Heart right ventricle (tissue), 16 donors: ENCODE measurements around the gene PHYKPL. TPM values are rescaled to one million over a fixed set of nuclear protein-coding genes. Genes with fewer than 3 reads are reported as not detected.

Experiments used
- ATAC-seq, 8 donors: fragments of 200-7000 bp; cut with Tn5 transposase; one replicate each; pipeline ENCODE4 v1.9.1; 2020; ENCODE audit warnings: mild to moderate bottlenecking in 8 of 8, moderate library complexity in 8 of 8, moderate number of reproducible peaks in 1 of 8
- DNase-seq, 2 donors: peaks; one replicate each; pipeline ENCODE4 v3.0.0-alpha.2; 2020
- H3K27ac ChIP-seq, 10 donors: fragments of 200-600 bp; sonication (generic) in 2 of 10; one replicate each; pipeline versions ENCODE4 v1.5.0 to v1.8.0; 2020 to 2022; ENCODE audit warnings: mild to moderate bottlenecking in 3 of 10
- H3K27me3 ChIP-seq, 7 donors: fragments of 200-600 bp; one replicate each; pipeline ENCODE4 v1.8.0; 2021 to 2022; ENCODE audit warnings: mild to moderate bottlenecking in 2 of 7
- H3K36me3 ChIP-seq, 9 donors: fragments of 200-600 bp; sonication (generic) in 1 of 9; one replicate each; pipeline versions ENCODE4 v1.5.0 to v1.8.0; 2020 to 2022; ENCODE audit warnings: mild to moderate bottlenecking in 2 of 9
- H3K4me1 ChIP-seq, 9 donors: fragments of 200-600 bp; sonication (generic) in 1 of 9; one replicate each; pipeline versions ENCODE4 v1.5.0 to v1.8.0; 2020 to 2022; ENCODE audit warnings: mild to moderate bottlenecking in 4 of 9
- H3K4me3 ChIP-seq, 10 donors: fragments of 200-600 bp; sonication (generic) in 2 of 10; one replicate each; pipeline versions ENCODE4 v1.5.0 to v1.8.0; 2020 to 2022; ENCODE audit warnings: mild to moderate bottlenecking in 7 of 10, moderate library complexity in 2 of 10
- H3K9me3 ChIP-seq, 11 donors: fragments of 200-600 bp in 10 of 11; sonication (generic) in 2 of 11; one replicate each; pipeline versions ENCODE4 v1.5.0 to v1.8.0; 2013 to 2022; ENCODE audit warnings: mild to moderate bottlenecking in 2 of 11, control low read depth in 1 of 11, moderate library complexity in 1 of 11
- CTCF ChIP-seq, 9 donors: fragments of 200-600 bp; sonication (generic) in 2 of 9; IDR thresholded peaks; one replicate each; pipeline versions ENCODE4 v1.5.0 to v1.8.0; 2021 to 2022; ENCODE audit warnings: antibody characterized with exemption in 9 of 9, mild to moderate bottlenecking in 5 of 9, moderate library complexity in 1 of 9
- WGBS, 2 donors: extraction: QIAGEN DNeasy Blood & Tissue Kit; methylation state at CpG; one replicate each; pipeline ENCODE4 v1.1.7; 2013; ENCODE audit warnings: inconsistent platforms in 1 of 2; 5-methylcytosine and 5-hydroxymethylcytosine counted together
- intact Hi-C, 10 donors: fragments of 100-400 bp; cut with DNase I; formaldehyde crosslinking; loops; one replicate each; pipeline versions ENCODE4 v1.11.1 to v1.14.2; 2022
- polyA plus RNA-seq, 2 donors: library from polyadenylated mRNA; stranded (reverse); fragments of 200-250 nt; gene quantifications; one replicate each; pipeline ENCODE4 v1.2.3, GENCODE V29; 2013
- total RNA-seq, 10 donors: library from RNA; stranded (reverse); fragmentation: NEBNext Ultra II Directional in 3 of 10; extraction: Animal tissue kit (Norgen Biotek cat#: 25700) in 3 of 10; gene quantifications; one replicate each; pipeline versions ENCODE4 v1.2.1 to v1.2.4, GENCODE V29; 2021 to 2023
- donor health status: Arrhythmogenic right ventricular cardiomyopathy.
- donor health status: ischemic (EF 13 %, LVEDD 7.1; RV severe dilation, severe dysfunction).
- donor health status: healthy with polysubstance abuse.
- donor health status: DM: no; HTN: yes; CAD: no.
- donor health status: DM: no; HTN: no; CAD: no.
- donor health status: ischemic (EF 25% LVEDD 6.9; RV normal size, moderate dysfunction).
- donor health status: ischemic (EF 25% LVEDD 5.7; RV mildly dilated, moderate dysfunction).
- donor health status: healthy.
- donor health status: DM: yes; HTN: yes; CAD: no.
- donor health status: Ischemic cardiomyopathy.
- donor health status: ischemic (EF 35%, LVEDD 5.7; RV mildly dilated, moderate dysfunction).
- donor health status: nonischemic (EF 11% LVEDD 7.7; RV severe dilation, severe dysfunction).
- donor health status: DM: yes; HTN: yes; CAD: no.
- donor health status: PGD.
- donor health status: ischemic (EF 29% LVEDD 5.4; RV normal size, mild dysfunction).
- donor health status: nonischemic (EF 23%, LVEDD 6.1; RV moderate dilation, normal function).

PHYKPL gene
- total and polyA plus RNA-seq, 12 donors = 24.8 to 59.8 (median 37.3) TPM

- Histone ChIP-seq H3K4me3 (no peak overlapping the region), H3K27ac (no peak overlapping the region), H3K9me3 (peaks cover 0 to 9% (median 0%) of the 10 kb centered on the region in 11 donors), H3K27me3 (peaks cover 0 to 21% (median 3%) of the 10 kb centered on the region in 7 donors), H3K4me1 (peaks cover 0 to 14% (median 3%) of the 10 kb centered on the region in 9 donors), H3K36me3 (no peaks in the 10 kb centered on the region)
- WGBS, 2 donors = 83 to 87% methylated on average over 9 of the region's 9 CpGs
- intact Hi-C loops = loop anchor here in 2 of 10 donors (5.0 to 10.0 kb wide), 3 partner anchors 275 to 567 kb away; partner anchors contain the start of gene COL23A1 (in 1 of the 2)
- ATAC-seq = no peak
- TF ChIP-seq CTCF (IDR thresholded peaks at IDR 0.05) = no peak
- DNase-seq = no peak
These were observed 44.7 kb upstream of the PHYKPL start for GRCh38 chr5:178277346-178277745.

- intact Hi-C loops = loop anchor here in 2 of 10 donors (5.0 to 10.0 kb wide), 3 partner anchors 277 to 570 kb away; partner anchors contain the start of gene COL23A1 (in 1 of the 2)
- DNase-seq = peak in 1 of 2 donors; percentile 0
- Histone ChIP-seq H3K27me3 (peaks cover 0 to 21% (median 3%) of the 10 kb centered on the region in 7 donors), H3K9me3 (peaks cover 0 to 9% (median 0%) of the 10 kb centered on the region in 11 donors), H3K4me1 (peaks cover 0 to 6% (median 0%) of the 10 kb centered on the region in 9 donors), H3K36me3 (no peaks in the 10 kb centered on the region), H3K27ac (no peak overlapping the region), H3K4me3 (no peak overlapping the region)
- ATAC-seq = no peak
- no peak for TF ChIP-seq CTCF (IDR thresholded peaks at IDR 0.05)
- WGBS, 2 donors = 77% methylated on average over 20 of the region's 20 CpGs
These were observed 42.4 kb upstream of the PHYKPL start for GRCh38 chr5:178274781-178275537.

DNA sequence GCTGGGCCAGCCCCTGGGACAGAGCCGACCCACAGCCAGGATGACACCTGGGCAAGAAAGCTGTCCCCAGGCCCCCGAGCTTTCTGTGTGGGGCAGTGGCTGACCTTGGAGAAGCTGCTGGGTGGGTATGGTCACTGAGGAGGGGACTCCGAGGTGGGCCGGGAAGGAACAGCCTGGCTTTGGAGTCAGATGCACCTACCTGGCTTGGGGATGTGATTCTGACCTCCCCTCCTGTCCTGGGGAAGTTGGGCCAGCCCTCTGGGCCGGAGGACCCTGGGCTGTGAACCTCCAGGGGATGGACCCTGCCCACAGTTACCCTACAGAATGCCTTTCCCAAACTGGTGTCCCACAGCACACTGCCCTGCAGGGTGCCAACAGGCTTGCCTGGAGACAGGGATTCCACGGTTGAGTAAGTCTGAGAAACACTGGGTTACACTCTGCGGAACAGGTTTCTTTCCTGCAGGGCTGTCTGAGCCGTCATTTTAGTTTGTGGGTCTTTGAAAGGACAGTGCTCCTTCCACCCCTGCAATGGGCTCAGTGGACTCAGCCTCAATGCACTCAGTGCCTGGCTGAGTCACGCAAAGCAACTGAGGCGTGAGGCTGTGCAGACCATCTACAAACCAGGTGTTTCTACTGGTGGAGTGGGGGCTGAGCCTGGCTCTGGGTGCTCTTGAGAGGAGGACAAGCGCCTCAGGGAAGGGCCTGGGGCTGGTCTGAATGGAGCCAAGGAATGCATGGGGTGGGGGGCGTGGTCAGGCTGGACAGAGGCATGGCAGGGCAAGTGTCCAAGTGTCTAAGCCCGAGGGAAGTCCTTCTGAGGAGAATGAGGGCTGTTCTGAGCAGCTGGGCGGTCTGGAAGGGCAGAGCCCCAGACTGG is 41.3 kb upstream of the PHYKPL start:
- H3K4me3 ChIP-seq = no peak overlapping the region
- ATAC-seq (peak in 4 of 8 donors; percentile 6 to 34 (median 21)), DNase-seq (peak in 1 of 2 donors; percentile 4)
- H3K4me1 ChIP-seq = no peaks in the 10 kb centered on the region
- H3K27ac ChIP-seq = no peak overlapping the region
- peaks cover 0 to 9% (median 0%) of the 10 kb centered on the region in 11 donors for H3K9me3 ChIP-seq
- no peak for TF ChIP-seq CTCF (IDR thresholded peaks at IDR 0.05)
- peaks cover 0 to 17% (median 3%) of the 10 kb centered on the region in 7 donors for H3K27me3 ChIP-seq
- no peaks in the 10 kb centered on the region for H3K36me3 ChIP-seq
- intact Hi-C loops = loop anchor here in 1 of 10 donors (10.0 kb wide), 1 partner anchor 571 kb away; no protein-coding TSS in a partner anchor
- 68 to 75% methylated on average over 14 of the region's 14 CpGs for WGBS, 2 donors

DNA sequence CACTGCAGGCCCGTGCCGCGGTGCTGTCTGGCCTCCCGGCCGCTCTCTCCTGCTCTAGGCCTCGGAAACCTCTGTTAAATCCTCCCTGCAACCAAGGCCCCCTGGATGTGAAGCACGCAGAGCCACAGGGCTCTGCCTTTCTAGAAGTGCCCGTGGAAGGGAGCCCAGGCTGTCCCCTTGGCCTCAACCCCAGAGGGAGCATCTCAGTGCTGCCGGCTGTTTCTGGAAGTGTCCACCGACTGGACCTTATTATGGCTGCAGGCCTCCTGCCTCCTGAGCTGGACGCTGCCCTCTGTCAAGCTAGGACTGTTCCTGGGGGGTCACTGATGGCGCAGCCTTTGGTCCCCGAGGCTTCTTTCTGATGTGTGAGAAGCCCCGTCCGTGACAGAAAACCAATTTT is 40.4 kb upstream of the PHYKPL start:
- Histone ChIP-seq H3K36me3 (no peaks in the 10 kb centered on the region), H3K4me3 (no peak overlapping the region), H3K4me1 (peaks cover 0 to under 1% (median 0%) of the 10 kb centered on the region in 9 donors), H3K9me3 (peaks cover 0 to 9% (median 0%) of the 10 kb centered on the region in 11 donors), H3K27me3 (peaks cover 0 to 9% (median 3%) of the 10 kb centered on the region in 7 donors), H3K27ac (no peak overlapping the region)
- DNase-seq (no peak), ATAC-seq (no peak)
- 86 to 91% methylated on average over 15 of the region's 15 CpGs for WGBS, 2 donors
- intact Hi-C loops = loop anchor here in 1 of 10 donors (10.0 kb wide), 1 partner anchor 572 kb away; no protein-coding TSS in a partner anchor
- no peak for TF ChIP-seq CTCF (IDR thresholded peaks at IDR 0.05)
